Measurements from ENCODE around the gene ASCC3. TPM values are rescaled to one million over a fixed set of nuclear protein-coding genes. Genes with fewer than 3 reads are reported as not detected.

The ASCC3 gene
- total and polyA plus RNA-seq, 2 experiments from 2014 or later: 92.9 to 129 TPM

GRCh38 chr6:100517633-100518032 is 363.5 kb downstream of the ASCC3 start (continued):
- TF ChIP-seq ZNF462 (CRISPR knock-in tag; IDR thresholded peaks at IDR 0.05) (no peak), ETS1 (IDR thresholded peaks at IDR 0.05) (no peak), STAT1 (IDR thresholded peaks at IDR 0.05; ENCODE audit: unreplicated experiment) (no peak), EZH2 (IDR thresholded peaks at IDR 0.05; ENCODE audit: low read depth, unreplicated experiment) (no peak), POLR2AphosphoS5 (IDR thresholded peaks at IDR 0.05; ENCODE audit: low read depth) (no peak)

- Mint-ChIP-seq H3K27me3 (ENCODE audit: insufficient read depth, low read depth, poor library complexity) (peaks cover 2% of the 10 kb centered on the region), H3K9me3 (no peaks in the 10 kb centered on the region), H3K36me3 (ENCODE audit: low read depth) (no peaks in the 10 kb centered on the region), H3K4me3 (no peak overlapping the region), H3K4me1 (no peaks in the 10 kb centered on the region), H3K27ac (no peak overlapping the region)
- no peak for DNase-seq (ENCODE audit: low spot score)
- H3F3A ChIP-seq (replicated peaks; ENCODE audit: low read depth): no peaks in the 10 kb centered on the region
- H3K9me2 ChIP-seq (ENCODE audit: insufficient read depth): no peaks in the 10 kb centered on the region
- H3K27ac ChIP-seq (ENCODE audit: low read depth): no peak overlapping the region
- no peak overlapping the region for H3K4me2 ChIP-seq
- H4K20me1 ChIP-seq (replicated peaks; ENCODE audit: insufficient read depth): no peaks in the 10 kb centered on the region
- H3K36me3 ChIP-seq (ENCODE audit: insufficient read depth): no peaks in the 10 kb centered on the region; the same call in 1 of the 2 replicates
- no peaks in the 10 kb centered on the region for H3K27me3 ChIP-seq (ENCODE audit: insufficient read depth)
- TF ChIP-seq ZNF114 (CRISPR knock-in tag; IDR thresholded peaks at IDR 0.05) (no peak), EZH2phosphoT487 (IDR thresholded peaks at IDR 0.05; ENCODE audit: unreplicated experiment) (no peak)
- ATAC-seq: no peak
- no peaks in the 10 kb centered on the region for H3K4me1 ChIP-seq (ENCODE audit: insufficient read depth)
- no peak overlapping the region for H2AFZ ChIP-seq
- H3K79me2 ChIP-seq (replicated peaks; ENCODE audit: insufficient read depth): no peaks in the 10 kb centered on the region
- no peak overlapping the region for H3K4me3 ChIP-seq
Observed at GRCh38 chr6:100517106-100517505, 364.0 kb downstream of the ASCC3 start.

Data from GM23338 (cell line).